ENCODE measurements around the gene NEDD4.
"Not testable (repeated sequence)": the region's sequence is repeated elsewhere in the genome, so short reads cannot be mapped to it uniquely, and the experiment has no call there.

NEDD4 gene

GRCh38 chr15:55959744-55960447, 33.5 kb downstream of the NEDD4 start:
- no peak for FAIRE-seq
- DNase-seq (ENCODE audit: low spot score): no peak

- FAIRE-seq: no peak
- DNase-seq (ENCODE audit: low spot score): no peak
Observed at GRCh38 chr15:55958349-55958748, 35.1 kb downstream of the NEDD4 start.

- no peak for FAIRE-seq
- no peak for DNase-seq (ENCODE audit: low spot score)
Observed at GRCh38 chr15:55954862-55955605, 38.4 kb downstream of the NEDD4 start.

GRCh38 chr15:55952501-55953274, 40.7 kb downstream of the NEDD4 start:
- not testable (repeated sequence) for FAIRE-seq; DNase-seq (ENCODE audit: low spot score)

GRCh38 chr15:55944606-55945005, 48.8 kb downstream of the NEDD4 start:
- not testable (repeated sequence) for FAIRE-seq; DNase-seq (ENCODE audit: low spot score)

- FAIRE-seq (no peak), DNase-seq (ENCODE audit: low spot score) (no peak)
Observed at GRCh38 chr15:55942332-55942731, 51.1 kb downstream of the NEDD4 start.

GRCh38 chr15:55937040-55937439, 56.4 kb downstream of the NEDD4 start:
- no peak for FAIRE-seq
- no peak for DNase-seq (ENCODE audit: low spot score)

- DNase-seq (ENCODE audit: low spot score) (no peak), FAIRE-seq (no peak)
Observed at GRCh38 chr15:55928955-55929354, 64.5 kb downstream of the NEDD4 start.

GRCh38 chr15:55921744-55922143, 71.7 kb downstream of the NEDD4 start:
- FAIRE-seq (no peak), DNase-seq (ENCODE audit: low spot score) (no peak)

- FAIRE-seq (peak; percentile 83), DNase-seq (ENCODE audit: low spot score) (peak; percentile 51)
Observed at GRCh38 chr15:55917881-55918296, 75.5 kb downstream of the NEDD4 start.

- FAIRE-seq: peak; percentile 47
Observed at GRCh38 chr15:55916666-55917409, 76.6 kb downstream of the NEDD4 start.

GRCh38 chr15:55915876-55916567, 77.4 kb downstream of the NEDD4 start:
- FAIRE-seq: no peak
- no peak for DNase-seq (ENCODE audit: low spot score)

More at GRCh38 chr15:55916666-55917409, 76.6 kb downstream of the NEDD4 start:
- DNase-seq (ENCODE audit: low spot score): peak; percentile 30

- FAIRE-seq (peak; percentile 18), DNase-seq (ENCODE audit: low spot score) (no peak)
Observed at GRCh38 chr15:55915221-55915620, 78.2 kb downstream of the NEDD4 start.

GRCh38 chr15:55914446-55914845, 79.0 kb downstream of the NEDD4 start:
- FAIRE-seq (peak; percentile 81), DNase-seq (ENCODE audit: low spot score) (no peak)

- DNase-seq (ENCODE audit: low spot score) (no peak), FAIRE-seq (no peak)
Observed at GRCh38 chr15:55912982-55913381, 80.4 kb downstream of the NEDD4 start.

- FAIRE-seq: peak; percentile 94
- peak; percentile 84 for DNase-seq (ENCODE audit: low spot score)
Observed at GRCh38 chr15:55909036-55909811, 84.2 kb downstream of the NEDD4 start.

- FAIRE-seq: peak; percentile 99
- peak; percentile 99 for DNase-seq (ENCODE audit: low spot score)
Observed at GRCh38 chr15:55907797-55908196, 85.6 kb downstream of the NEDD4 start.

GRCh38 chr15:55902981-55903380, 90.4 kb downstream of the NEDD4 start:
- FAIRE-seq (no peak), DNase-seq (ENCODE audit: low spot score) (no peak)

- DNase-seq (ENCODE audit: low spot score): no peak
- no peak for FAIRE-seq
Observed at GRCh38 chr15:55900019-55900418, 93.4 kb downstream of the NEDD4 start.

GRCh38 chr15:55899537-55899936, 93.9 kb downstream of the NEDD4 start:
- FAIRE-seq: no peak

More at GRCh38 chr15:55899537-55899936, 93.9 kb downstream of the NEDD4 start:
- no peak for DNase-seq (ENCODE audit: low spot score)

Data from RCC 7860 (cell line).